Kidney capillary endothelial cell (primary cell): ENCODE measurements around the gene F8A2.
"Not testable (repeated sequence)": the region's sequence is repeated elsewhere in the genome, so short reads cannot be mapped to it uniquely, and the experiment has no call there.

Source experiments
- DNase-seq: peaks from one replicate; pipeline ENCODE4 v3.0.0-alpha.2; 2018; ENCODE audit warnings: low spot score

The F8A2 gene

GRCh38 chrX:155381843-155382528 lies at the start of gene F8A2:
TSS of gene F8A2 (plus strand) at chrX:155382095. CDS start at chrX:155382115, 20 bp downstream.
- not testable (repeated sequence) for DNase-seq

GRCh38 chrX:155333544-155334100 lies 48.3 kb upstream of the F8A2 start:
- DNase-seq, result no peak

- DNase-seq, result peak; percentile 33
These were observed 47.2 kb upstream of the F8A2 start, which contains the start of gene CLIC2 for GRCh38 chrX:155334486-155335336. TSS of gene CLIC2 (minus strand) at chrX:155334614. CDS start at chrX:155334427, 187 bp downstream.

- not testable (repeated sequence) for DNase-seq
These were observed 46.6 kb upstream of the F8A2 start for GRCh38 chrX:155335337-155335712.

- DNase-seq, result not testable (repeated sequence)
These were observed 36.2 kb upstream of the F8A2 start for GRCh38 chrX:155345689-155346088.

- not testable (repeated sequence) for DNase-seq
These were observed 32.4 kb upstream of the F8A2 start for GRCh38 chrX:155349448-155349847.

GRCh38 chrX:155363712-155364111 lies 18.2 kb upstream of the F8A2 start:
- DNase-seq, result not testable (repeated sequence)

GRCh38 chrX:155373777-155374458 lies 8.0 kb upstream of the F8A2 start:
- DNase-seq, result not testable (repeated sequence)

- not testable (repeated sequence) for DNase-seq
These were observed 2.1 kb upstream of the F8A2 start for GRCh38 chrX:155379802-155380201.

GRCh38 chrX:155382529-155382967 lies 653 bp downstream of the F8A2 start:
- not testable (repeated sequence) for DNase-seq

- no peak for DNase-seq
These were observed 7.7 kb downstream of the F8A2 start for GRCh38 chrX:155389634-155390033.

GRCh38 chrX:155394747-155395276 lies 12.9 kb downstream of the F8A2 start:
- not testable (repeated sequence) for DNase-seq

- no peak for DNase-seq
These were observed 24.5 kb downstream of the F8A2 start for GRCh38 chrX:155406429-155406828.

- no peak for DNase-seq
These were observed 35.9 kb downstream of the F8A2 start for GRCh38 chrX:155417769-155418168.
